Dedifferentiated amniotic fluid mesenchymal stem cell (primary cell): Measurements from ENCODE around the gene GUCA1A.

Experiments used
- DNase-seq: peaks from one replicate; pipeline ENCODE4 v3.0.0-alpha.2; 2016; ENCODE audit errors: extremely low spot score

The GUCA1A gene

DNA sequence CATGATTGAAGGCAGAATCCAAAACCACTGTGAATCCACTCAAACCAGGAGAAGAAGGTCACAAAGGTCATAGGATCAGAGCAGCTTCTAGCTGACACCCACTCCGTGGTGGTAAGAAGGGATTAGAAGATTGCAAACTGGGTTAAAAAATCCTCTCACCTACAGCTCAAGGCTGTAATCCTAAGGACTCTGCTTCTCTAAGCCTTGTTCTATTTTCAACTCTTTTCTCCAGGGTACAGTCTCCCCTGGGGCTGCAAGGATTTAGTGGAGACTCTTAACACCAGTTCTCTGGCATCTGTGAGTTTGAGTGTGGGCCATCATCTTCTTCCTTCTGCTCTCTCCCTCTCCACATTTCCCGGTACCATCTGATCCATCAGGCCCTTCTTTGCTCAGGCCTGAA, at the start of gene GUCA1A:
Gene GUCA1A (plus strand): TSS at position 264 of the 400 bp plus-strand sequence. CDS start 250 bp downstream, outside the sequence.
- DNase-seq: no peak

DNA sequence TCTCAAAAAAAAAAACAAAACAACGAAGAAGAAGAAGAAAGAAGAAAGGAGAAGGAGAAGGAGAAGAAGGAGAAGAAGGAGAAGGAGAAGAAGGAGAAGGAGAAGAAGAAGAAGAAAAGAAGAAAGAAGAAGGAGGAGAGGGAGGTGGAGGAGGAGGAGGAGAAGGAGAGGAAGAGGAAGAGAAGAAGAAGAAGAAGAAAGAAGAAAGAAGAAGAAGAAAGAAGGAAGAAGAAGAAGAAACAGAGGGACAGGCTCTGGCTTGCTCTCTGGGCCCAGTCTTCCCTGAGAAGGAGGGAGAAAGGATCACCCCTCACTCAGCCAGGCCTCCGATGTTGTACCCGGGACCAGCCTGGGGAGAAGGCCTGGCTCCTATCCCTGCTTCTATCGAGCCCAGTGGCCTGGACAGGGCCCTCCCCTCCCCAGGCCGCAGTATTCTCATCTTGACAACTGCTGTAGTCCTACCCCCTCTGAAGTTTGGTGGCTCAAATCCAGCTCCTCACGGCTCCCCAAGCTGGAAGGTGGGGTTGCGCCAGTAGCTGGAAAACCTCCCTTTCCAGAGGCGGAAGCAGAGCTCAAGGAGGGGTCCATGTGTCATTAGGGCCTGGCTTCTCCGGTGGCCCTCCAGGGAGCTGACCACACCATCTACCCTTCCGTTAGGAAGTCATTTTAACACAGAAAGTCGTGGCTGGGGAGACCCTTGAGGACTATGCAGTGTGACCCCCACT, 49.6 kb upstream of the GUCA1A start:
- no peak for DNase-seq

DNA sequence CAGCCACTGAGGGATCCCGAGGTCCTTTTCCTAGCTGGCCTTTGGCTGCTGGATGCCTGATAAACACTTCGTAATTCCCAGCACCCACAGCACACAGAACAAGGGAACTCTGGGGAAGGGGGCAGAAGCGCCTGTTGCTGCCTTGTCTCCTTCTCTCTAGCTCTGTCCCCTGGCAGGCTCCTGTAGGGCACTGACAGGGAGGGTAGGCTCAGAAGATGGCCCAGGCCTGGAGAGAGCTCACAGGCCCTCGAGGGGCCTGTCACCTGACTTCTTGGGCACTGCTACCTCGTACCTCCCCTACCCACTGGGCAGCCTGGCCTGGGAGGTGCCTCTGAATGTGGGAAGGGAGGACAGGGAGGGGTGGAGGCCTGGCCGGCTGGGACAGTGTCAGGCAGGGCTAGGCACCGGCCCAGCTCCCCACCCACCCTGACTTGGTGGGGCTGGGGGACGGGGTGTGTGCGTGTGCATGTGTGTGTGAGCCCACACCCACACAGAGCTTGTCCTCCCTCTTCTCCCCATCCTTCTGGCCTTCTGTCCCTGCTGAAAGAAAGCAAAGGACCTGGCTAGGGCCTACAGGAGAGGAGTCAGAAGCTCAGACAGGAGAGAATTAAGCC, 48.8 kb upstream of the GUCA1A start:
- no peak for DNase-seq

DNA sequence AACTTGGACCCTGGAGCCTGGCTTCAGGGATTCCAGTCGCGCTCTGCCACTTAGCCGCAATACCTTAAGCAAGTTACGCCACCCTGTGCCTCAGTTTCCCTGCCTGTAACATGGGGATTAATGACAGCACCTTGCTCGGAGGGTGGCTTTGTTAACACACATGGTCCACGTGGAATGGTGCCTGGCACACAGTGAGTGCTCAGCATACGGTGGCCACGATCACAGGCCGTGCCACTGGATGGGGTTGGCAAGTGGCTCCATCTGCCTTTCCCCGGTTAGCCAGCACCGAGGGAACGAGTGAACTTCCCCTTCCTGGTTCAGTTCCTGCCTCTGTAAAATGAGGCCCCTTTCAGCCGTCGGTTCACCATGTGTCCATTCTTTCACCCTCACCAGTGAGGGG, 47.9 kb upstream of the GUCA1A start:
- DNase-seq: no peak

DNA sequence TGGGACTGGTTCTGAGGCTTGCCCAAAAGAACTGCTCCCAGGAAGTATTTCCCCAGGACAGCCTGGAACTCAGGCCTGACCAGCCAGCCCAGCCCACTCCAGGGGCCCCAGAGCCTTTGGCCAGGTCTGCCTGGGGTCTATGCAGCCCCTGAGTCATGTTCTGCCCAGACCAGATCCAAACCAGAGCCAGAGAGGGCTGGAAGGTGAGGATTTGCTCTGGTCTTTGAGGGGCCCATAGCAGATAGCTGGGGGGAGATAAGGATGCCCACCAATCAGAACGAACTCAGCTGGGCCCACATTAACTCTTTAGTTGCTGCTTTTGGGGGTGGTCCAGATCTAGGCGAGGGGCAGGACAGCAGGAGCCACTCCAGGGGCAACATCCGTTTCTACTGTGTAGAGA, 47.5 kb upstream of the GUCA1A start:
- no peak for DNase-seq

DNA sequence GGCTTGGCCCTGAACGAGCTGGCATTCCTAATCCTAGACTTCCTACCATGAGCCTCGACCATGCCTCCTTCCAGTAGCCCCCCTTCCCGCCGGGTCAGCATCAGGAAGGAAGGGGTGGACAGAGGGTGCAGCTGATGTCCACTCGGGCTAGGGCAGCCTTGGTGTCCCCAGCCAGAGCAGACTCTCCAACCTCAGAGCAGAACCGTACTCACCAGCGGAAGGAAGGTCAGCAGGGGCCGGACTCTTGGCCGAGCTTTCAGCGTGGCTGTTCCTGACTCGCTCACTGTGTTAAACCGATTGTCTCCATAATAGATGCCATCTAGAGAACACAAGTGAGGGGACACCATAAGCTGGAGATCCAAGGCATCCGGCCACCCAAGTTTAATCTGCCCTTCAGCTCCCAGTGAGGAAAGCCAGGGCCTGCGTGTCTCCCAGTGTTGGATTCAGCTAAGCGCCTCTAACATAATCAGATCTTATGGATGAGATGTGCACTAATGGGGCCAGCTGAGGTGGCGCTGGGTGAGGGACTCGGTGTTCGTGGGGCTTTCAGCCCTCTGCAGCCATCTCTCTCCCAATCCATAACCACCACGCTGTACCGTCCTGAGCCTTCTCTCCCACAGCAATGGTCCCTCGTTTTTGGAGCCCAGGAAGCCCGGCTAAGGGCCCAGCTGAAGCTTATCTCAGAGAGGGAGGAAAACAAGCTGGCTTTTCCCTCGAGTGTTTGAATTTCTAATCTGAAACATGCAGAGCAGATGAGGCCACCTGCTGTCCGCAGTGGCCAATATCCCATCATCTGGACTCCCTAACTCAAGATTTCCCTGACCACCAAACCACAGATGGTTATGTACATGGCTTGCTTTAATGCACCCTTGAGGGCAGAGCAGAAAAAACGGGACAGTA, 44.5 kb upstream of the GUCA1A start:
- no peak for DNase-seq

DNA sequence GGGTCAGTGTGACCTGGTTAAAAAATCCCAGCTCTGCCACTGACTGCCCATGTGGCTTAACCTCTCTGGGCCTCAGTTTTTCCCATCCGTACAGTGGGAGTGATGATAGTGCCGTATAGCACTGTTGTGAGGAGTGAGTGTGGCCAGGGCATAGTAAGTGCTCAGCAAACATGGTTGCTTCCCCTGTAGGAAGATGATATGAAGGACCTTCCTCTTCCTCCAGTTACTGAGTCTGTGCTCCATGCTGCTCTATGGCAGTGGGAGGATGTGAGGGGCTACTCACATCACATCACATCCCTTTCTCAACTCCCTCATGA, 43.8 kb upstream of the GUCA1A start:
- no peak for DNase-seq

DNA sequence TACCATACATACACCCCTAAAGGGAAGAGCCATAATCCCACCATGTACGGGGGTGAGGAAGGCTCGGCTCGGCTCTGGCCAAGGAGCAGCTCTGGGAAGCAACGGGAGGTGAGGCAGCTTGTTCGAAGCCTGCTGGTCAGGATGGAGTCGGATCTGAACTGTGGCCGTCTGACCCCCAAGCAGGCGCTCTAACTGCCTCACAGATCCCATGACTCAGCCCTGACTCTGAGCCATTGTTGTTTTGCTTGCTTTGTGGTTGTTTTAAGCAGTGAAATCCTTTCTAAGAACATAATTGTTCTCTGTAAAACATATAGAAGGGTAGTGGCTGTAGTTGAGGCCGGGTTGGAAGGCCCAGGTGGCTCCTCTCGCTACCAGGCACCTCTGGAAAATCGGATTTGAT, 41.6 kb upstream of the GUCA1A start:
- DNase-seq: no peak

DNA sequence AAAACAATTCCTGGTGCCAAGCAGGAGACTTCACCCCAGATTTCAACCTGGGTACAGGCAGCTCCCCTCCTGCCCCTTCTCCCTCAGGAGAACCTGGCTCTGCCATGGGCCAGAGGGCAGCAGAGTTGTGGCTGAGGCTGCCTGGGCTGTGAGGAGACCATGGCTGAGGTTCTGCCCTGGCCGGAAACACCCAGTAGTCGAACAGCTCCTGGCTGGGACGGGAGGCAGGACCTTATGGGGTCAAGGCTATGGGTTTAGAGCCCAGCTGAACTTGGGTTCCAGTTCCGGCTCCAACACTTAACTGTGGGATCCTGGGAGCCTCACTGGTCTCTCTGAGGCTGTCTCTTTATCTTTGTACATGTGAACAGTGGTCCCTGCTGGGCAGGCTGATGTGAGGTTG, 39.2 kb upstream of the GUCA1A start:
- DNase-seq: no peak

DNA sequence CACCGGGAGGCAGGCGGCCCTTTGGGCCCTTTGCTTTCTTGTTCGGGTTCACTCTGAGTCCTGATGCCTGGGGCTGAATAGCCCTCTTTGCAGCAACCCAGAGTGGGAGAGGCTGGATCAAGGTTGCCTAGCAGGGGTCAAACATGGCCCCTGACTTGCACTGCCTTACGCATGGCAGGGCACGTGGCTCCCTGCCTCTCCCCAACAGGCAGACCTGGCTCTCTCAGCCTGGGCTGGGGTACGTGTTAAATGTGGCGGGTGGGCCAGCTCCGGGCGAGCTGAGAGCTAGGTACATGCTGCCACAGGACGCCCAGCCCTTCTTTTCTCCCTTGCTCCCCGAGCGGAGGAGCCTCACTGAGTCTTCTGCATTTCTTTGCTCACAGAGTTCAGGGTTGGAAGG, 38.0 kb upstream of the GUCA1A start:
- DNase-seq: no peak

DNA sequence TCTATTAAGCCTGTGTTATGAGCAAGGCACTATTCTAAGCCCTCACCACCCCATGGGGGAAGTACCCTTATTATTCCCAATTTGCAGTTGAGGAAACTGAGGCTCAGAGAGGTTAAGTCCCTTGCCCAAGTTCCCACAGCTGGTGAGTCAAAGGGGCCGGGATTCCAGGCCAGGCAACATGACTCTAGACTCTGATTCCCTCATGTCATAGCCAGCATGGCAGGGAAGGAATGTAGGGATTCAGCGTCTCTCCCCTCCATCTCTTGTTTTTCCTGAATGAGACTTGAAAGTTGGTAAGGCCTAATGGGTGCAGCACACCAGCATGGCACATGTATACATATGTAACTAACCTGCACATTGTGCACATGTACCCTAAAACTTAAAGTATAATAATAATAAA, 37.4 kb upstream of the GUCA1A start:
- no peak for DNase-seq

DNA sequence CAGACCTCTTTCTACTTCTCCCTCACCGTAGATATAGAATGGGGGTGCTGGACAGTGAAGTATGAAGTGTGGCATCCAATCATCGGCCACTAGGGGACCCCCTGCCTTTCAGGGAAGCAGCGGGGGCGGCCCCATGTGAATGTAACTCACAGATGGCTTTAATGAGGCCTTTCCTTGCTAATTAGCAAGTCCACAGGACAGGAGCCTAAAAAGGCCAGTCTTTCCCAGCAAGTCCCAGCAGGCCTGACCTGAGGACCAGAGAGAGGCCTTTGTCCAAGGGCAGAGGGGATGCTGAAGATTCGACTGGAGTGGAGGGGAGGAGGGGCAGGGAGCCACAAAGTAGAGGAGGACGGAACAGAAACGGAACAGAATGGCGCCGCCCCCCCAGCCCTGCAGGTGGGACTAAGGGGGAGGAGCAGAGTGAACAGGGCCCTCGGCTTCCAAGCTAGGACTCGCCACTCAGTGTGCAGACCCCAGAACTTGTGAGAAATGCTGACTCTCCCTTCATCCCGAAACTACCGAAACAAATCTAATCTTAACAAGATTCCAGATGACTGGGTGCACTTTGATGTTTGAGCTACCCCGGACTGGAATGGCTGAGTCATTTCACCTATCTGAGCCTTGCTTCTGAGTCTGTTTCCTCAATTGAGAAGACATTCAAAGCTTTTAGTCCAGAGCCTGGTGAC, 36.5 kb upstream of the GUCA1A start:
- peak; percentile 31 for DNase-seq

DNA sequence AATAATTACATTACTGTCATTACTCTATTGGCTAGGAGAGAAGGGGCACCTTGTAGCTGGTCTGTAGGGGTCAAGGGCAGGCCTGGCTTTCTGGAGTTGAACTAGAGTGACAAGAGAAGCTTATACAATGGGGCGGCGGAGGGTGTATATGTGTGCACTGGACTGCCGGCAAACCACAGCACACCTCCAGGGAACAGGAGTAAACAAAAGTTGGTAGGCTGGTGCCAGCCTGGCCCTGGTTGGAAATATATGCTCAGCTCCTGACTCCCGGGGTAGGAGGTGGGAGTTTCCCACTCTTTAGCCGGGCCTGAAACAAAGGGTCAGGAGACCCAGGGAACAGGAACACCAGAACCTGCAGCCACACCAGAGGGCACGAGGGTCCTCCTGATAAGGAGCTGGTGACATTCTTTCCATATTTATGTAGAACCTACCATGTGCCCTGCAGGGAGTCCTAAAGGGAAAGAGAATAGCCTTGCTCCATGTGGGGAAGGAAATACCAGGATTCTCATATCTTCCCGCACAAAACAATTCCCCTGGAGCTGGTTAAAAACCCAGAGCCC, 35.9 kb upstream of the GUCA1A start:
- DNase-seq: no peak

DNA sequence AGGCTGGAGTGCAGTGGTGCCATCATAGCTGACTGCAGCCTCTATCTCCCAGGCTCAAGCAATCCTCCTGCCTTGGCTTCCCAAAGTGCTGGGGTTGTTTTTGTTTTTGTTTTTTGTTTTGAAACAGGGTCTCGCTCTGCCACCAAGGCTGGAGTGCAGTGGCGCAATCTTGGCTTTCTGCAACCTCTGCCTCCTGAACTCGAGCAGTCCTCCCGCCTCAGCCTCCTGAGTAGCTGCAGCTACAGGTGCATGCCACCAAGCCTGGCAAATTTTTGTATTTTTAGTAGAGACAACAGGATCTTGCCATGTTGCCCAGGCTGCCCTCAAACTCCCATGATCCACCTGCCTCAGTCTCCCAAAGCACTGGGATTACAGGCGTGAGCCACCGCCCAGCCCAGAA, 35.0 kb upstream of the GUCA1A start:
- no peak for DNase-seq

DNA sequence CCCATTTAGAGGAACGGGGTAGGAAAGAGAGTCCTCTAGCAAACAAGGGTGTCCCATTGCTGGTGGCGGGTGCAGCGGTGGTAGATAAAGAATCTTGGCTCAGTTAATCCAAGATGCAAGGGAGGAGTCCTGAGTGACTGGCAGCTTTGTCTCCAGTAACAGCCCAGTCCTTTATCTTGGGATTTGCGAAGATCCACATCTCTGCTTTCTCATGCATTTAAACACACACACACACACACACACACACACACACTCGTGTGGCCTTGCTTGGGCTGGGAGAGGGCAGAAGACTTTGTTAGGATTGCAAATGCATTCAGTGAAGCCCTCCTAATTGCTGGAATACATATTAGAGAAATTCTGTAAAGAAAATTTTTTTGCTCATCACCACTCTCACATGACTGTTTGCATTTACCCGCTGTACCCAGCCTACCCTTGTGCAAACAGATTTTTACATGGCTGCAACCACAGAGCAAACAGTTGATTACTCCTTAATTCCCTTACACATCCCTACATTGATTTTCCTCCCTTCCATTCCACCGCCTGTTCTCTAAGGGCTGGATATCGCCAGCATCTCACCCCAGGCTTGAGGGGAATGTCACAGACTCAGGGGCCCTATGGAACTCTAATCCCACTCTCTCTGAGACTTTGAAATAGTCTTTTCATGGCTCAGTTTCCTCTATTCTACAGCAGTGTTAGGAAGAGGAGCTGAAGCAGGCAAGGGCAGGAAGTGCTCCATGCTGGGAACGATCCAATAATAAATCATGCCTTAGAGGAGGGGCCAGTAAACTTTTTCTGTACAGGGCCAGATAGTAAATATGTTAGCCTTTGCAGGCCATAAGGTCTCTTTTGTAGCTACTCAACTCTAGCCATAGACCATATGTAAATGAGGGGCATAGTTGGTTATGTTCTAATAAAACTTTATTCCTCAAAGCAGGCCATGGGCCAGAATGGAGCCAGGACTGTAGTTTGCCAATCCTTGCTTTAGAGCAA, 34.2 kb upstream of the GUCA1A start:
- no peak for DNase-seq

DNA sequence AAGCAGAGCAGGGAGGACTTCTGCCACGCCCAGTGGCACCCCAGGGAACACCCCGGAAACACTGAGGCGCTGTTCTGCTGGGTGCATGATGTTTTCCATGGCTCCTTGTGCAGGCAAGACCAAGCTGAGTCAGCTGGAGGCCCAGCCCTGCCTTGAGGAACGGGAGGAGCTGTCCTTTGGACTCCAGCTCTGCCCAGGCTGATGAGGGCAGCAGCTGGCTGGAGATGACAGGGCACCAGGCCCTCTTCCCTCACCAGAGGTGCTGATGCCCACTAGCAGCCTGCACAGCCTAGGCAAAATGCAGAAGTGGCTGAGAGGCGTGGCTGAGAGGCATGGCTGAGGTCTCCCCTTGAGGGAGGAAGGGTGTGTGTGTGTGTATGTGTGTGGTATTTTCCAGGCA, 33.1 kb upstream of the GUCA1A start:
- no peak for DNase-seq

DNA sequence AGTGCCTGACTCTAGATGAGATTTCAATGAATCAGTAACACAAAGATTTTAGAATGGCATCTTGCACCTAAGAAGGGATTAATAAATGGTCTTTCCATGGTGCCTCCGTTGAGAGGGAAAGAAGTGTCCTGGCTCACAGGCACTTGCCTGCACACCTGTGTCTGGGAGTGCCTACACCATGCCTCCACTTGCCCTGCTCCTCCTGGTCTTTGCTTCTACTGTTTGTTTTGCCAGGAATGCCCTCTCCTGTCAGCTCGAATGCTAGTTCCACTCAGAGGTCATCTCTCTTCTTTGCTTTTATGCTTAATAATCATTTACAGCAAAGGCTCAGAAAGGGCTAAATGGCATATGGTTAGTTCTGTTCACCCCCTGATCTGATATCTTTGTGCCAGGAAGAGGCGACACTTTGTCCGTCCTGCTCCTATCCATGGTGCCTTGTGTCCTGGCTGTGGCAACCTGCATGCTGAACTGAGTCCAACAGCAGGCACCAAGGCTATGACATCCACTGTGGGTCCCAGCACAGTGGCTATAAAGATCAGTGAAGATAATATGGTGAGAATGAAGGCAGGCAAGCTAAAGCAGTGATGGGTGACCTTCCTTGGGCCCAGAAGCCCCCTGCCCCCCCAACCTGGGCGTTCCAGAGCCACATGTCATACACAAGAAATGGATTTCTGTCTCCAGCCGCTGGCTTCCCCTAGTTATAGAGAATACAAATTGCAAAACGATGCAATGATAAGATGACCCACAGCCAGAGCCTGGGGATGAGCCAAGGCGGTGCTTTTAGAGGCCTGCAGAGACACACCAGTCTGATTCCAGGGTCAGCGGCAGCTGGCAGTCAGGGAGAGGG, 32.2 kb upstream of the GUCA1A start:
- no peak for DNase-seq

DNA sequence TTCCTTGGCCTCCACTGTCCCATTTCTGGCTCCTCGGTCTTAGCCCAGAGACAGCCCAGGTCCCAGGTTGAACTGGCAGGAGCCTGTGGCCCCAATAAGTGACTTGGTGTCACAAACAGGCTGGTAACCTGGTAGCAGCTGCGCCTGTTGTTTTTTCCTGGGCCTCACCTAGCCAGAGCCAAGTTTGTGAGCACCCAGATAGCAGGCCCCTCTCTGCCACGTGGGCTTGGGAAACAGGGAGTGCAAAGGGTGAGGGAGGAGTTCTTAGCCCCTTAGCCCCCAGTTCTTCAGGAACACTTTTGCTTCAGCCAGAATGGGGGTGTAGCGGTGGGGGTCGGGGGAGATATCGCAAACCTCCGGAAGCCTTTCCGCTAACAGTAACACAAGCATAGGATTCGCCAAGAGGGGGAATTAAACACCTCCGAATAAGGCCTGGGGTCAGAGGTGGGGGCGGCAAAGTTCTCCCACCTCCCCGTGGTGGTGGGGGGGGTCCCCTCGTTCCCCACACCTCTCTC, 31.5 kb upstream of the GUCA1A start:
- no peak for DNase-seq

DNA sequence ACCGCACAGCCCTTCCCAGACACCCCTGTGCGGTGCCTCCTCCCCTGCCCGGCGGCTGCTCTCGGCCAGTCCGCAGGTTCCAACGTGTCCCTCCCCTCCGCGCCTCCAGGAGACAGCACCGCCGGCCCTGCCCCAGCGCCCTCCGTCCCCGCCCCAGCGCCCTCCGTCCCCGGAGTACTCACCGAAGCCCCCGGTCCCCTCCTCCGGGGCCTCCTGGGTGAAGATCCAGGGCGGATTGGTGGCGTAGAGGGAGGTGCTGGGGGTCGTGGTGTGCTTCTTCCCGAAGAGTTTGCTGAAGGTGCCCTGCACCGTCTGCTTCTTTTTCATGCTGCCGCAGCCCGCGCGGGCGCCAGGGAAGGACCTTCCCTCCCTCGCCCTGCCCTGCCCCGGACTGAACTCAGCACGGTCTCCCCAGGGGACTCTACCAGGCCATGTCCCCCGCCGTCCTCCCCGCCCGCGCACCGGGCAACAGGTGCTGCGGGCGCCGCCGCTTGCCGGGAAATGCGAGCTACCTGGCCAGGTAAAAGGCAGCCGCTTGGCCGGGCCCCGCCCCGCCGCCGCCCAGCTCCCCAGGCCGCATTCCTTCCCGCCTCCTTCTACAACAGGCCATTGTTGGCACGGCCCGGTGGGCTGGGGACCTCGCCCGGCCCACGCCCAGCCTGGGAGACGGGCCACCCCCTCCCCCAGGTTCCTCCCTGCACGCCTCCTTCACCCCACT, 30.9 kb upstream of the GUCA1A start, which contains the start of gene C6orf132:
Gene C6orf132 (minus strand): TSS at position 503 of the 718 bp plus-strand sequence. CDS start 176 bp downstream, at position 327.
- DNase-seq: no peak
